Measurements from ENCODE around the gene ASS1.

ASS1 gene

GRCh38 chr9:130498298-130498917 lies 53.6 kb downstream of the ASS1 start:
- DNase-seq (ENCODE audit: low read depth in 2 of 2): no peak

GRCh38 chr9:130498918-130499698 lies 54.3 kb downstream of the ASS1 start:
- DNase-seq (ENCODE audit: low read depth in 2 of 2): no peak

- no peak for DNase-seq (ENCODE audit: low read depth in 2 of 2)
Observed at GRCh38 chr9:130499804-130500263, 55.1 kb downstream of the ASS1 start.

GRCh38 chr9:130500340-130501180 lies 55.8 kb downstream of the ASS1 start:
- no peak for DNase-seq (ENCODE audit: low read depth in 2 of 2)

- no peak for DNase-seq (ENCODE audit: low read depth in 2 of 2)
Observed at GRCh38 chr9:130501639-130502038, 56.9 kb downstream of the ASS1 start.

GRCh38 chr9:130508218-130508617 lies 63.5 kb downstream of the ASS1 start:
- DNase-seq (ENCODE audit: low read depth in 2 of 2): no peak

- DNase-seq (ENCODE audit: low read depth in 2 of 2): no peak
Observed at GRCh38 chr9:130512199-130512598, 67.4 kb downstream of the ASS1 start.

- DNase-seq (ENCODE audit: low read depth in 2 of 2): no peak
Observed at GRCh38 chr9:130513078-130513477, 68.3 kb downstream of the ASS1 start.

GRCh38 chr9:130518233-130518632 lies 73.5 kb downstream of the ASS1 start:
- no peak for DNase-seq (ENCODE audit: low read depth in 2 of 2)

- DNase-seq (ENCODE audit: low read depth in 2 of 2): no peak
Observed at GRCh38 chr9:130518943-130519799, 74.4 kb downstream of the ASS1 start.

- DNase-seq (ENCODE audit: low read depth in 2 of 2): no peak
Observed at GRCh38 chr9:130519927-130520326, 75.2 kb downstream of the ASS1 start.

GRCh38 chr9:130521715-130522114 lies 77.0 kb downstream of the ASS1 start:
- DNase-seq (ENCODE audit: low read depth in 2 of 2): no peak

GRCh38 chr9:130522233-130522808 lies 77.6 kb downstream of the ASS1 start:
- DNase-seq (ENCODE audit: low read depth in 2 of 2): no peak

GRCh38 chr9:130523921-130524320 lies 79.2 kb downstream of the ASS1 start:
- DNase-seq (ENCODE audit: low read depth in 2 of 2): no peak

- no peak for DNase-seq (ENCODE audit: low read depth in 2 of 2)
Observed at GRCh38 chr9:130526193-130526853, 81.6 kb downstream of the ASS1 start.

GRCh38 chr9:130526854-130527650 lies 82.3 kb downstream of the ASS1 start:
- DNase-seq (ENCODE audit: low read depth in 2 of 2): no peak

- no peak for DNase-seq (ENCODE audit: low read depth in 2 of 2)
Observed at GRCh38 chr9:130527651-130528310, 83.0 kb downstream of the ASS1 start.

GRCh38 chr9:130528674-130529073 lies 83.9 kb downstream of the ASS1 start:
- DNase-seq (ENCODE audit: low read depth in 2 of 2): no peak

GRCh38 chr9:130530938-130531337 lies 86.2 kb downstream of the ASS1 start:
- no peak for DNase-seq (ENCODE audit: low read depth in 2 of 2)

All from stimulated activated CD8-positive, alpha-beta memory T cell treated with anti-CD3 and anti-CD28 coated beads, Interleukin-2, amount 100 ng/mL, for 1 hour (primary cell).